Amniotic epithelial cell (primary cell): ENCODE measurements around the gene TRIM5.
A peak's percentile ranks its signal among the peaks of the same experiment; 100 is the strongest.
"Not testable (repeated sequence)": the region's sequence is repeated elsewhere in the genome, so short reads cannot be mapped to it uniquely, and the experiment has no call there.

ENCODE experiments used
- DNase-seq: peaks from one replicate; pipeline ENCODE4 v3.0.0-alpha.2; 2010; ENCODE audit warnings: low read depth

Gene TRIM5

GRCh38 chr11:5684646-5685362 lies at the start of gene TRIM5:
TSS of gene TRIM5 (minus strand) at chr11:5685074. CDS start at chr11:5680177, 4,897 bp downstream.
- DNase-seq, result peak; percentile 99

DNA sequence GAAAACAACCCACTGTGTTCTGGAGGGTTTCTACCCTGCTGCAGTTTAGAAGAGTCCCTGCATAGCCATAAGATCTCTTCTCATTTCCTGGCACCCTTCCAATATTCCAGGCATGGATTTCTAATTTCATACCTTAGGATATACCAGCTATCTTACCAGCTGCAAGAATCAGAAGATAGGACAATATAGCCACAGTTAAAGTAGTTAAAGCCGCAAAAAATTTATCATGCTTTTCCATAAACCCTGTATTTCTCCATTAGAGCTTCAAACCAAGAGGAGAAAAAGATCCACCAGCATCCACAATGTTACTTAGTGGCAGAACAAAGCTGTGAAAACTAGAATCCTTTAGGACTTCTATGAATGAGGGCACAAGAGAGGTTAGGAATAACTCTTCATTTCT lies 42.8 kb upstream of the TRIM5 start:
- DNase-seq, result no peak

GRCh38 chr11:5726351-5726750 lies 41.5 kb upstream of the TRIM5 start:
- DNase-seq, result no peak

GRCh38 chr11:5722622-5723021 lies 37.7 kb upstream of the TRIM5 start:
- no peak for DNase-seq

- peak; percentile 8 for DNase-seq
Measured at GRCh38 chr11:5719703-5720495, 35.0 kb upstream of the TRIM5 start.

DNA sequence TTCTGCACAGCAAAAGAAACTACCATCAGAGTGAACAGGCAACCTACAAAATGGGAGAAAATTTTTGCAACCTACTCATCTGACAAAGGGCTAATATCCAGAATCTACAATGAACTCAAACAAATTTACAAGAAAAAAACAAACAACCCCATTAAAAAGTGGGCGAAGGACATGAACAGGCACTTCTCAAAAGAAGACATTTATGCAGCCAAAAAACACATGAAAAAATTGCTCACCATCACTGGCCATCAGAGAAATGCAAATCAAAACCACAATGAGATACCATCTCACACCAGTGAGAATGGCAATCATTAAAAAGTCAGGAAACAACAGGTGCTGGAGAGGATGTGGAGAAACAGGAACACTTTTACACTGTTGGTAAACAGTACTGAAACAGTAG lies 31.6 kb upstream of the TRIM5 start:
- DNase-seq, result not testable (repeated sequence)

- peak; percentile 61 for DNase-seq
Measured at GRCh38 chr11:5713695-5714094, 28.8 kb upstream of the TRIM5 start.

DNA sequence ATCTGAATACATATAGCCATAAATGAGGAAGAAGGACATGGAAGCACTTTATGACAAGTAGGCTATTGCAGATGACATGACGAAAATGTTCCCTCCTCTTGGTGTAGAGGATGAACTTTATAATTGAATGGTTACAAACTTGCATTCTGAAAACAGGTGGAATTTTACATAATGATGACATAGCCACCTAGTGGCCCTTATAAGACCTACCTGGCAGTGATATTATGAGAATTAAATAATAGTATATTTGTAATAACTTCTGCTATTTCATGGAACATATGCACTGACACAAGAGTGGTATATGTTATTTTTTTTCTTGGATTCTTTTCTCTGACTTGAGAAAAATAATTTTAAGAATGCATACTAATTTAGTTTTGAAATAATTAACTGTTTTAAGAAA lies 27.6 kb upstream of the TRIM5 start:
- peak; percentile 10 for DNase-seq

- peak; percentile 48 for DNase-seq
Measured at GRCh38 chr11:5705688-5706087, 20.8 kb upstream of the TRIM5 start.

- no peak for DNase-seq
Measured at GRCh38 chr11:5703741-5704536, 19.1 kb upstream of the TRIM5 start.

- peak; percentile 5 for DNase-seq
Measured at GRCh38 chr11:5701055-5701577, 16.2 kb upstream of the TRIM5 start.

DNA sequence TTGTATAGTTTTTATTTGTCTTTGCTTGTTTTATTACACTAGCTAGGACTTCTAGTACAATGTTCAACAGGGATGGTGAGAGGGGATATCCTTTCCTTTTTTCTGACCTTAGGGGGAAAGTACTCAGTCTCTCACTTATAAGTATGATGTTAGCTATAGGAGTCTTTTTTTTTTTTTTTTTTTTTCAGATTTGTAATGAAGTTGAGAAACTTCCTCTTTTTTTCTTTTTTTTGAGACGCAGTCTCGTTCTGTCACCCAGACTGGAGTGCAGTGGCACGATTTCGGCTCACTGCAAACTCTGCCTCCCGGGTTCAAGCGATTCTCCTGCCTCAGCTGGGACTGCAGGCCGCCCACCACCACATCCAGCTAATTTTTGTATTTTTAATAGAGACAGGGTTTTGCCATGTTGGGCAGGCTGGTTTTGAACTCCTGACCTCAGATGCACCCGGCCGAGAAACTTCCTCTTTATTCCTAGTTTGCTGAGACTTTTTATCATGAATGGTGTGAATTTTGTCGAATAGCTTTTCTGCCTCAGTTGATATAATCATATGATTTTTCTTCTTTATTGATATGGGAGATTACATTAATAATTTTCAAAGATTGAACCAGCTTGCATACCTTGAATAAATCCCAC lies 15.7 kb upstream of the TRIM5 start:
- DNase-seq, result no peak

DNA sequence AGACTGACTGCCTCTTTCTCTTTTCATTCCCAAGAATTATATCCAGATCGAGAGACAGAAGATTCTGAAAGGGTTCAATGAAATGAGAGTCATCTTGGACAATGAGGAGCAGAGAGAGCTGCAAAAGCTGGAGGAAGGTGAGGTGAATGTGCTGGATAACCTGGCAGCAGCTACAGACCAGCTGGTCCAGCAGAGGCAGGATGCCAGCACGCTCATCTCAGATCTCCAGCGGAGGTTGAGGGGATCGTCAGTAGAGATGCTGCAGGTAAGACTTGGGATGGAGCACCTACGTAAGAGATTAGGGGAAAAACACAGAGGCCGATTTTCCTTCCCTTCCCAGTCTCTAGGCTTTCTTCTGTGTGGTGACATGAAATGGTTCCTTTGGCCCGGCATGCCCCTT lies 13.4 kb upstream of the TRIM5 start:
- no peak for DNase-seq

DNA sequence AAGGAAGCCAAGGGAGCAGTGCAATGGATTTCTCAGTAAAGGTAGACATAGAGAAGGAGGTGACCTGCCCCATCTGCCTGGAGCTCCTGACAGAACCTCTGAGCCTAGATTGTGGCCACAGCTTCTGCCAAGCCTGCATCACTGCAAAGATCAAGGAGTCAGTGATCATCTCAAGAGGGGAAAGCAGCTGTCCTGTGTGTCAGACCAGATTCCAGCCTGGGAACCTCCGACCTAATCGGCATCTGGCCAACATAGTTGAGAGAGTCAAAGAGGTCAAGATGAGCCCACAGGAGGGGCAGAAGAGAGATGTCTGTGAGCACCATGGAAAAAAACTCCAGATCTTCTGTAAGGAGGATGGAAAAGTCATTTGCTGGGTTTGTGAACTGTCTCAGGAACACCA lies 11.3 kb upstream of the TRIM5 start:
- peak; percentile 10 for DNase-seq

- no peak for DNase-seq
Measured at GRCh38 chr11:5695580-5695979, 10.7 kb upstream of the TRIM5 start.

GRCh38 chr11:5694642-5695041 lies 9.8 kb upstream of the TRIM5 start:
- DNase-seq, result no peak

DNA sequence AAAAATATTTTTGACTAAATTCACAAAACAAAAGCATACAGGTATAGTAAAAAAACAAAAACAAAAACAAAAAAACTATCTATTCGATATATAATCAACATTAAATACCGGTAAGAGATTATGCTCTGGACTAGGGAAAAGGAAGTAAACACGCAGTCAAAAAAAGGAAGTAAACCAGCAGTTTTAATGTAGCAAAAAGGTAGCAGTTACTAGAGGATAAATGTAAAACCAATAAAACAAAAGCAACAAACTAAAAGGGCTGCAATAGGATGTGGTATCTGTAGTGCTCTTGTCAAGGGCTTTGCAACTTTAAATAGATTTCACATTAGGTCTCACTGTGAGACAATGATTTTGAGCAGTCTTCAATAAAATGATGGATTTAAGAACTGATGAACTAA lies 7.1 kb upstream of the TRIM5 start:
- no peak for DNase-seq

DNA sequence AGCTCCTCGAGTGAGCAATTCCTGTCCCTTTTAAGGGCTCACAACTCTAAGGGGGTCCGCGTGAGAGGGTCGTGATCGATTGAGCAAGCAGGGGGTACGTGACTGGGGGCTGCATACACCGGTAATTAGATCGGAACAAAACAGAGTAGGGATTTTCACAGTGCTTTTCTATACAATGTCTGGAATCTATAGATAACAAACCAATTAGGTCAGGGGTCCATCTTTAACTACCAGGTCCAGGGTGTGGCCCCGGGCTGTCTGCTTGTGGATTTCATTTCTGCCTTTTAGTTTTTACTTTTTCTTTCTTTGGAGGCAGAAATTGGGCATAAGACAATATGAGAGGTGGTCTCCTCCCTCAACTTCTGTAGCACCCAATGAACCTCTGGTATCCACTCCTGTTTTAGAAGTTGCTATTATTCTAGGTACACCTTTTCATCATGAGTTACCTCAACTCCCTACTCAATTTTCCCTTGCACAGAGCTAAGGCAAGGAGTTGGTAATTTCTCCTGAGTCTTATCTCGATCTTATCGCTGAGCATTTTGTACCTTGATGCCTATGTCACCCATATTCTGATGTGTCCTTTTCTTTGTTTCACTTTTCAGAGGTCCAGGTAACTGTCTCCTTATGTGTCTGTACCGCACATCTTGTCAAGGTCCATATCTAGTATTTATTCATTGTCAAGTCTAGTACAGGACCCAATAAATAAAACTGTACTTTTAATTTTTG lies 6.5 kb upstream of the TRIM5 start:
- not testable (repeated sequence) for DNase-seq

GRCh38 chr11:5690736-5691135 lies 5.9 kb upstream of the TRIM5 start:
- peak; percentile 64 for DNase-seq

GRCh38 chr11:5690216-5690615 lies 5.3 kb upstream of the TRIM5 start:
- peak; percentile 38 for DNase-seq

- DNase-seq, result peak; percentile 78
Measured at GRCh38 chr11:5689551-5689983, 4.7 kb upstream of the TRIM5 start, which contains the start of gene TRIM22. TSS of gene TRIM22 (plus strand) at chr11:5689790. CDS start at chr11:5696233, 6,443 bp downstream.
